GM18526 (cell line): ENCODE measurements around the gene ZNF101.

Experiments
- POLR2A ChIP-seq: IDR thresholded peaks from 3 replicates; pipeline ENCODE4 v1.6.1; 2011; ENCODE audit not compliant: insufficient read length; ENCODE audit errors: extremely low read depth

ZNF101 gene

GRCh38 chr19:19732579-19733501, 64.2 kb downstream of the ZNF101 start, which contains the start of gene ZNF14:
Gene ZNF14 (minus strand): TSS chr19:19733112. CDS start chr19:19732958, 154 bp downstream.
- TF ChIP-seq POLR2A = peak; percentile 91
